ENCODE results near the gene WNT9A.

WNT9A gene

DNA sequence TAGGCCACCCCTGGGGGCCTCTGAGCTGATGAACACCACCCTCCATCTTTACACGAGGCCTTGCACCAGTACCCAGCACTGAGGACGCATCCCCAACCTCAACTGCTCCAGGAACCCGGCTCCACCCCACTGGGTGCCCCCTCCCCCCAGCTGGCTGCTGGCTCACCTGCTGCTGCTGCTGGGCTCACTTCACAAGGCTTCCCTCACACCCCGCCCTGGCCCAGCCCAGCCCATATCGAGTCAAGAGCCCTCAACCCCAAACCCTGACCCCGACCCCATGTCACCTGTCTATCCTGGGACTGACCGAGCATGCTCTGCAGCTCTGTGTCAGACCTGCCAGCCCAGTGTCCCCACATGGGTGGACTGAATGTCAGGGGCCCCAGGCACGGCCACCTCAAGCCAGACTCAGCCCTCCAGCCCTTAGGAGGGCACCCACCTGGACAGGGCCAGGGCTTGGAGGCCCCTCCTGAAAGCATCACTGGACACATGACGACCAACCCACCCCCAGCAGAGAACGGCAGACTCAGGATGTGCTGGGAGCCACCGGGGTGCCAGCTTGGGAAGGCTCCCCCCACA is 21.4 kb downstream of the WNT9A start:
- Histone ChIP-seq H3K9ac (ENCODE audit: low read depth, low read length) (no peak overlapping the region), H3K9me3 (ENCODE audit: control insufficient read depth, insufficient read depth, low read length) (no peaks in the 10 kb centered on the region), H3K4me1 (ENCODE audit: insufficient read depth, low read length) (no peaks in the 10 kb centered on the region), H3K36me3 (ENCODE audit: insufficient read depth, low read length) (0 out of 2 replicates have a peak, but pooled peaks cover 3% of the 10 kb centered on the region)

DNA sequence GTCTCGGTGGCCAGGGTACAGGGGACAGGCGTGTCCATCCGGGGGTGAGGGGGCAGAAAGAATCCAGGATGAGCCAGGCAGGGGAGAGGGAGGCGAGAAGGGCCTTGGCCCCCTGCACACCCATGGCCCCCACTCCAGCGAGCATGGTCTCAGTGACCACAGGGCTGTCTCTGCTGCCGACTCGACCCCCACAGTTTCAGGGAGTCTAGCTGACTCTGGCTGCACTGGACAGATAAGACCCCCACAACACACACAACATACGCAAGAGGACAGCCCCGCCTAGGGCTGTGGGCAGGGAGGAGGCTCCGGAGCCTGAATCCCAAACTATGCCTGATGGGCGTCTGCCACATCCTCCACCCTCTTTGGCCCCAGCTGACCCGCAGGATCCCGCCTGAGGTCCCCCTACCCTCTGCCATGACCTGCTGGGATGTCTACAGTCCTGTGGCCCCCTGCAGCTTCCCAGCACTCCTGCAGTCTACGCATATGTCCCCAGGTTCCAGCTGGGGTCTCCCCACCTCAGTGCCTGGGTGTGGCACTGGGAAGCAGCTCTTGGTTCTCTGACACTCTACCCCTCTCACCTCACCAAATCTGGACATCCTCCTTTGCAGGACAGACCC is 22.0 kb downstream of the WNT9A start:
- no peaks in the 10 kb centered on the region for H3K9me3 ChIP-seq (ENCODE audit: control insufficient read depth, insufficient read depth, low read length)
- H3K9ac ChIP-seq (ENCODE audit: low read depth, low read length): no peak overlapping the region
- no peaks in the 10 kb centered on the region for H3K4me1 ChIP-seq (ENCODE audit: insufficient read depth, low read length)

DNA sequence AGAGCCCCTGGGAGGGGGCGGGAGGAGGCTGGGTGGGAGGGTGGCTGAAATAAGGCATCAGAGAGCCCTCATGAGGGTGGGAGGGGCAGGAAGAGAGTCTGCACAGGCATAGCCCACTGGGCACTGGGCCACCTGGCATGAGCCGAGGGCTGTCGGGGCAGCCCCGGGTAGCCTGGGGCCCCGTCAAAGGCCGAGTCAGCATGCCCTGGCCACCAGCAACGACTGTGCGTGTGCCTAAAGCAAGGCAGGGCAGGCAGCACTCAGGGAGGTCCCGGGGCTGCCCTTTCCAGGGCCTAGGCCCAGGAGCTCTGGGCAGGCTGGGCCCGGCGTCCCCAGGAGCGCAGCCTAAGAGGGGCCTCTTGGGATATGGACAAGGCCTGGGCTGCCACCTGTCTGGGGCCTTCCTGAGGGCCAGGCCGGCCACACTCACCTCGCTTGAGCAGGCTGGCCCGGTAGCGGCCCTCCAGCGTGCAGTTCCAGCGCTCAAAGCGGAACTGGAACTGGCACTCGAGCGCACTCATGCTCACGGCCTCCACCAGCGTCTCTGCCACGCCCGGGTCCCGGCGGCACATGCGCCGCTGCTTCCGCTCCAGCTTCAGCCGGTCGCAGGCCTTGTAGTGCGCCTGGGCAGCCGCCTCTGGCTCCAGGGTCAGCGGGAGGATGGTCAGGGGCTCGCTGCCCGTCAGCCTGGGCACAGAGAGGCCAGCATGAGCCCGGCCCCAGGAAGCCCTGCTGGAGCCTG is 22.7 kb downstream of the WNT9A start:
- H3K9ac ChIP-seq (ENCODE audit: low read depth, low read length): no peak overlapping the region
- no peaks in the 10 kb centered on the region for H3K9me3 ChIP-seq (ENCODE audit: control insufficient read depth, insufficient read depth, low read length)
- 0 out of 2 replicates have a peak, but pooled peaks cover 3% of the 10 kb centered on the region for H3K36me3 ChIP-seq (ENCODE audit: insufficient read depth, low read length)
- H3K4me1 ChIP-seq (ENCODE audit: insufficient read depth, low read length): no peaks in the 10 kb centered on the region; the same call in 1 of the 2 replicates

More for the DNA sequence above, 22.0 kb downstream of the WNT9A start:
- H3K36me3 ChIP-seq (ENCODE audit: insufficient read depth, low read length): 0 out of 2 replicates have a peak, but pooled peaks cover 3% of the 10 kb centered on the region

DNA sequence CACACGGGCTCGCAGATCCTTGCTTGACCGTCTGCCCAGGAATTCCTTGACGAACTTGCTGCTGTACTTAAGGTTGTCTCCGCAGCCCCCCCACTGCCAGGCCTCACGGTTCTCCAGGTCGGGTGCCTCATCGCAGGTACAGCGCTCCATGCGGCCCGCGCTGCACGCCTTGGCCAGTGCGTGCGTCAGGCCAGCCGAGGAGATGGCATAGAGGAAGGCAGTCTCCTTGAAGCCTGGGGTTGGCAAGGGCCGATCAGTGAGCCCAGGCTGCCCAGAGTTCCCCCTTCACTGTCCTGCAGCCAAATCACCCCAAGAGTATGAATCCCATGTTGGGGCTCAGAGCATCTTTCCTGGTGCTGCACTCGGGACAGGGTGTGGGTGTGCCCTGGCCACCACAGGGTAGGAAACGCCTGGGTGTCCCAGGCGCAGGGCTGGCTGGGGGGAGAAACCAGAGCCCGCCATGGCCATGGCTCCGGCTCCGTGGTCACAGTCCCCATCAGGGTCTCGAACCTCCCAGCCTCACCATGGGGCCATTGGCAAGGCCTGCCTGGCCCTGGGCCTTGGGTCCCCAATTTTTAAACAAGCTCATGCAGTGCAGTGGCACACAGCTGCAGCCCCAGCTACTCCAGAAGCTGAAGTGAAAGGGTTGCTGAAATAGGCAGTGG is 23.4 kb downstream of the WNT9A start:
- Histone ChIP-seq H3K9ac (ENCODE audit: low read depth, low read length) (no peak overlapping the region), H3K36me3 (ENCODE audit: insufficient read depth, low read length) (0 out of 2 replicates have a peak, but pooled peaks cover 3% of the 10 kb centered on the region), H3K4me1 (ENCODE audit: insufficient read depth, low read length) (peaks cover 4% of the 10 kb centered on the region; the same call in 1 of the 2 replicates), H3K9me3 (ENCODE audit: control insufficient read depth, insufficient read depth, low read length) (no peaks in the 10 kb centered on the region)

DNA sequence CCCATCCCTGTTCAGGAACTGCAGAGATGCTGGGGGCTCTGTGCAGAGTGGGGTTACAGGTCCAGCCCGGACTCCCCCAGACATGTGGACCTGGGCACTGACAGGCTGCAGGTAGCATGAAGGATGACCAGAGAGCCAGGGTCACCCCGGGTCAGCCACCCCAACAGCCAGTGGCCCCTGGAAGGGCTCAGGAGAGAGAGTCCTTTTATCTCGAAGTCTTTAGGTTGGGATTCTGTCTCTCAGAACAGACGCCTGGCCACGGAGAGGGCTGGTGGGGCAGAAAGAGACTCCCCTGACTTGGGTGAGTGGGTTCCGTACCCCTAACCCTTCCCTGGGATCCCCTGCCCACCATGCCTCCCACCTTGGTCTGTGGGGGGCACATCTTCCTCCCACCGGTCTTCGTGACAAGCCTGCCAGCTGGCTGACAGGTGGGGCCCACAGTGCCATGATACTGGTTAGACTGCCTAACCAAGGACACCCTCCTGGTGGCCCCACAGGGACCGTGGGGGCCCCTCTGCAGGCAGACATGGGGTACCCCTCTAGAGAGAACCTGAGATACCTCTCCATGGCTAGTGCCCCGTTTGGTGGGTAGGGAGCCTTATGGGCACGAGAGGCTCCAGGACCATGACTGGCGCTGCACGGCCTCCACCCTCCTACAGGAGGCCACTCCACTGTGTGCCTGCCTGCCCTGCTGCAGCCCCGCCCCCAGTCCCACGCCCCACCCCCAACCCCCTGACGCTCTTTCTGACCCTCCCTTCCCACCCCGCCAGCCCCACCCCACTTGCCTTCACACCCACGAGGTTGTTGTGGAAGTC is 24.2 kb downstream of the WNT9A start:
- Histone ChIP-seq H3K9me3 (ENCODE audit: control insufficient read depth, insufficient read depth, low read length) (no peaks in the 10 kb centered on the region), H3K9ac (ENCODE audit: low read depth, low read length) (no peak overlapping the region), H3K36me3 (ENCODE audit: insufficient read depth, low read length) (0 out of 2 replicates have a peak, but pooled peaks cover 3% of the 10 kb centered on the region), H3K4me1 (ENCODE audit: insufficient read depth, low read length) (peaks cover 4% of the 10 kb centered on the region; the same call in 1 of the 2 replicates)

DNA sequence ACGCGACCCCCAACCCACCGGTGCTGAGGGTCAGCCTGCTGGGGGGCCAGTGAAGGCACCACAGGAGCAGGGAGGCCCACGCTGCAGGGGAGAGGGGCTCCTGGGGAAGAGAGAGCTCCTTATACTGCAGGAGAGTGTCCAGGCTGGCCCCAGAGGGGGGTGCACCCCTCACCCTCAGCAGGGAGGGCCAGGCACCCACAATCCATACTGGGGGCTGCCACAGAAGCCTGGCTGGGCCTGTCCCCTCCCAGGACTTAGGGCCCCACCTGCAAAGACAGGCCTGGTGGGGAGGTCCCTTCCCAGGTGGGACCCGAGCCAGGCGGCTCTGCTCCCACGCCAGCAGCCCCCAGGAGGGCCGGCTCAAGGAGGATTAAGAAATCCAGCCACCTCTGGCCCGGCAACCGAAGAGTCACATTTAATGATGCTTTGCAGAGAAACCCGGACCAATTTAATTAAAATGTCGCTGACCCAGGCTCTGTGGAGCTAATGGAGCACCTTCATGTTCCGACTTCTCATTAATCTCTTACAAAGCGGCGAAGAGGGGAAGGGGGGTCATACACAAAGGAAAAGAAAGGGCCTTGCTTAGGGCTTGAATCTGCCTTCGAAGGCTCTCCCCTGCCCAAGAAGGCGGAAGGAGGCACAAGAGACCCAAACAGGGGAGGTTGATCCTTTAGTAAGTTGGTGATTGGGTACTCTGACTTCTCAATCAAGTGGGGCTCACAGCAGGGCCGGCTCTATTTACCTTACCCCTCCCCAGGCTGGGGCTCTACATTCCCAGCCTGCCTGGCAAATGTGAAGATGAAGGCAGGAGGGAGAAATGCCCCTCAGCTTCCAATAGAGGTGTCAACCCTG is 25.0 kb downstream of the WNT9A start:
- H3K9me3 ChIP-seq (ENCODE audit: control insufficient read depth, insufficient read depth, low read length): no peaks in the 10 kb centered on the region
- H3K4me1 ChIP-seq (ENCODE audit: insufficient read depth, low read length): peaks cover 4% of the 10 kb centered on the region; the same call in 1 of the 2 replicates
- no peak overlapping the region for H3K9ac ChIP-seq (ENCODE audit: low read depth, low read length)
- 0 out of 2 replicates have a peak, but pooled peaks cover 3% of the 10 kb centered on the region for H3K36me3 ChIP-seq (ENCODE audit: insufficient read depth, low read length)

DNA sequence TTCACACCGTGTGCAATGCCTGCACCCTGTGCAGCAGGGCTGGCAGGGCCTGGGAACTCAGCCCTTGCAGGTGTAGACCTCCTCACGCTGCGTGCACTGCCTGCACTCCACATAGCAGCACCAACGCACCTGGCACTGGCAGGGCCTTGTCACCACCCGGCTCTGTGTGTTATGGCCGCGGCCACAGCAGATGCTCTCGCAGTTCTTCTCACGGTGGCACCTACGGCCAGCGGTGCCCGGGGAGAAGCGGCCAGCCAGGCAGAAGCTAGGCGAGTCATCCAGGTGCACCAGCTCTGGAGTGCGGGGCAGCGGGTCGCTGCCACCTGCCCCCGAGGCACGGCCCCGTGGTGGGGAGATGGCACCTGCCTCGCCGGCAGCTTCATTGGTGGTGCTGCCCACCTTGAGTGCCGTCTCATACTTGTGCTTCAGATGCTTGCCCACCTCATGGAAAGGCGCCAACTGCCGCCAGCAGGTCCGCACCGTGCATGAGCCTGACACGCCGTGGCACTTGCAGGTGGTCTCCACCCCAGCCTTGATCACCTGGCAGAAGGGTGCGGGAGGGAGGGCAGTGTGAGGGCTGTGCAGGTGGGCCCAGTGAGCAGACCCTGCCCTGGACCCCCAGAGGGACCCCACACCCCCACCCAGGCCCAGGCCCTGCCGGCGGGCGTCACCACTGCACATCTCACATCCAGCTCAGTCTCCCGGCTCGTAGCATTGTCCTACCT is 26.1 kb downstream of the WNT9A start:
- no peaks in the 10 kb centered on the region for H3K9me3 ChIP-seq (ENCODE audit: control insufficient read depth, insufficient read depth, low read length)
- H3K4me1 ChIP-seq (ENCODE audit: insufficient read depth, low read length): peaks cover 4% of the 10 kb centered on the region; the same call in 1 of the 2 replicates
- H3K36me3 ChIP-seq (ENCODE audit: insufficient read depth, low read length): 0 out of 2 replicates have a peak, but pooled peaks cover 3% of the 10 kb centered on the region
- H3K9ac ChIP-seq (ENCODE audit: low read depth, low read length): no peak overlapping the region

DNA sequence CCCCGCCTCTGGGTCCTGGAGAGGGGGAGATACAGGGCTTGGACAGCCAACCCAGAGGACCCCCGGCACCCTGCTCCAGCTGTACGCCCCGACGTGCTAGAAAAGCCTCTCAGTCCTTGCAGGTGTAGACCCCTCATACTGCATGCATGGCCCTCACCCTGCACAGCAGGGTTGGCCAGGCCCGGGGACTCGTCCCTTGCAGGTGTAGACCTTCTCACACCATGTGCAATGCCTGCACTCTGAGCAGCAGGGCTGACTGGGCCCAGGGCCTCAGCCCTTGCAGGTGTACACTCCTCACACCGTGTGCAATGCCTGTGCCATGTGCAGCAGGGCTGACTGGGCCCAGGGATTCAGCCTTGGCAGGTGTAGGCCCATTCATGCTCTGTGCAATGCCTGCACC is 26.8 kb downstream of the WNT9A start:
- H3K4me1 ChIP-seq (ENCODE audit: insufficient read depth, low read length): peaks cover 8% of the 10 kb centered on the region; the same call in 1 of the 2 replicates
- H3K9me3 ChIP-seq (ENCODE audit: control insufficient read depth, insufficient read depth, low read length): no peaks in the 10 kb centered on the region
- H3K36me3 ChIP-seq (ENCODE audit: insufficient read depth, low read length): 0 out of 2 replicates have a peak, but pooled peaks cover 3% of the 10 kb centered on the region
- no peak overlapping the region for H3K9ac ChIP-seq (ENCODE audit: low read depth, low read length)

DNA sequence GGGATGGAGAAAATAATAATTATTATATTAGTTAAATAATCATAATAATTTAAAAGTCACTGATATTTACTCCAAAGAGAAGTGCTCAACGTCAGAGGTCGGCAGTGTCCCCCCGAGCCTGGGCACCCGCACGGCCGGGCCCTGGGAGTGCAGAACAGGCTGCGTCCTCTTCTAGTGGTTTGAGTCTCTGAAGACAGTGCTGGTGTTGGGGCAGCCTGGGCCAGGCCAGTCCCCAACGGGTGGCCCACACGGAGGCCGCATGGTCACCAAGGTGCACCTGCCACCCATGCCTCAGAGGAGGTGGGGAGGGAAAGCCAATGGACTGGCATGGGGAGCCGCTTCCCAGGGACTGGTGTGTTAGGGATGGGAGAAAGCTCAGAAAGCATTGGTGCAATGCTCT is 27.3 kb downstream of the WNT9A start:
- H3K4me1 ChIP-seq (ENCODE audit: insufficient read depth, low read length): peaks cover 13% of the 10 kb centered on the region; the same call in 1 of the 2 replicates
- no peaks in the 10 kb centered on the region for H3K9me3 ChIP-seq (ENCODE audit: control insufficient read depth, insufficient read depth, low read length)
- 0 out of 2 replicates have a peak, but pooled peaks cover 3% of the 10 kb centered on the region for H3K36me3 ChIP-seq (ENCODE audit: insufficient read depth, low read length)
- no peak overlapping the region for H3K9ac ChIP-seq (ENCODE audit: low read depth, low read length)

DNA sequence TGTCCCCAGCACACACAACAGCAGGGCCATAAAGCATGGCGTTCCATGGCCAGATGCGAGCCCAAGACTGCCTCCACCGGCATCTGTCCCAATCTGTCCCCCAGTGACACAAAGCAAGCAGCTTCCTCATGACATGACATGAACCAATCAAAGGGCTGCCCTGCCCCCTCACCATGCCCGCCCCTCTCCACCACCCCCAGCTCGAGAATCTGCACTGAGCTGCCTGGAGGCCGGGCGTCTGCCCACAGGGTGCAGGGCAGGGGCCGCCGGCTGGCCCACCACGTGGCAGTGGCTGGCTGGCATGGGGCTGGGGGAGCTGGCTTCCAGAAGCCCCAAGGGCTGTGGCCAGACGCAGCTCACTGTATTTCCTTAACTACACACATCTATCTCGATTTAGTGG is 27.8 kb downstream of the WNT9A start:
- H3K9ac ChIP-seq (ENCODE audit: low read depth, low read length): no peak overlapping the region
- peaks cover 18% of the 10 kb centered on the region; the same call in 1 of the 2 replicates for H3K4me1 ChIP-seq (ENCODE audit: insufficient read depth, low read length)
- 0 out of 2 replicates have a peak, but pooled peaks cover 3% of the 10 kb centered on the region for H3K36me3 ChIP-seq (ENCODE audit: insufficient read depth, low read length)
- H3K9me3 ChIP-seq (ENCODE audit: control insufficient read depth, insufficient read depth, low read length): no peaks in the 10 kb centered on the region

DNA sequence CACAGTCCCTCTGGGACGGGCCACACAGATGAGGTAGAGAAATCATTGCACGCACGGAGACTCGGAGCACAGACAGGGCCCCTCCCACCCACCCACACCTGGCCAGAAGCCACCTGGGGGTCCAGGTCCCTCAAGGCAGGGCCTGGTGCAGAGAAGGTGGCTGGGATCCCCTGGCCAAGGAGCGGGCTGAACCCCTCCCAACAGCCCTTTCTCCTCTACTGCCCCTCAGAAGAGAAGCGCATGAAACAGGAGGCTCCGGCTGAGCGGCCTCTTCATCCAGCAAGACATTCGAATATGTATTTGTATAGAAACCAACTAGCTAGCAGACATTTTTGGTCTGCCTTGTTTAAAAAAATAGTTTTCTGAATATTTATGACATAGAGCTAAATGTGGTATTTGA is 29.0 kb downstream of the WNT9A start:
- H3K36me3 ChIP-seq (ENCODE audit: insufficient read depth, low read length): 0 out of 2 replicates have a peak, but pooled peaks cover 3% of the 10 kb centered on the region
- peaks cover 21% of the 10 kb centered on the region; the same call in 1 of the 2 replicates for H3K4me1 ChIP-seq (ENCODE audit: insufficient read depth, low read length)
- no peak overlapping the region for H3K9ac ChIP-seq (ENCODE audit: low read depth, low read length)
- no peaks in the 10 kb centered on the region for H3K9me3 ChIP-seq (ENCODE audit: control insufficient read depth, insufficient read depth, low read length)

DNA sequence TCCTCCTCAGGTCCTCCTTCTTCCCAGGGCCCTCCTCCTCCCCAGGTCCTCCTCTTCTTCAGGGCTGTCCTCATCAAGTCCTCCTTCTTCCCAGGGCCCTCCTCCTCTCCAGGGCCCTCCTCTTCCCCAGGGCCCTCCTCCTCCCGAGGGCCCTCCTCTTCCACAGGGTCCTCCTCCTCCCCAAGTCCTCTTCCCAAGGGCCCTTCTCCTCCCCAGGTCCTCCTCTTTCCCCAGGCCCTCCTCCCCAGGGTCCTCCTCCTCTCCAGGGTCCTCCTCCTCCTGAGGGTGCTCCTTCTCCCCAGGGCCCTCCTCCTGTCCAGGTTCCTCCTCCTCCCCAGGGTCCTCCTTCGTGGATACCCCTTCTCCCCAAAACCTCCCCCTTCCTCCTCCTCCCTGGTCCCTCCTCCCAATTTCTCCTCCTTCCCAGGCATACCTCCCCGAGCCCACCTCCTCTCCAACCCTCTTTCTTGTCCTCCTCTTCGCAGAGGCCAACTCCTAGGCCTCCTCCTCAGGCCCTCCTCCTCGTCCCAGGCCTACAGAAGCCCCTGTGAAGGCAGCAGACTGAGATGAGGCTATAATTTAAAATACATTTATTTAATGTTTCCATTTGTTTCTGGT is 29.5 kb downstream of the WNT9A start:
- H3K4me1 ChIP-seq (ENCODE audit: insufficient read depth, low read length): peaks cover 26% of the 10 kb centered on the region
- H3K9ac ChIP-seq (ENCODE audit: low read depth, low read length): no peak overlapping the region
- H3K9me3 ChIP-seq (ENCODE audit: control insufficient read depth, insufficient read depth, low read length): no peaks in the 10 kb centered on the region
- 0 out of 2 replicates have a peak, but pooled peaks cover 3% of the 10 kb centered on the region for H3K36me3 ChIP-seq (ENCODE audit: insufficient read depth, low read length)

All from ES-I3 (cell line).